Measurements from ENCODE around the gene GAB2.

DNA sequence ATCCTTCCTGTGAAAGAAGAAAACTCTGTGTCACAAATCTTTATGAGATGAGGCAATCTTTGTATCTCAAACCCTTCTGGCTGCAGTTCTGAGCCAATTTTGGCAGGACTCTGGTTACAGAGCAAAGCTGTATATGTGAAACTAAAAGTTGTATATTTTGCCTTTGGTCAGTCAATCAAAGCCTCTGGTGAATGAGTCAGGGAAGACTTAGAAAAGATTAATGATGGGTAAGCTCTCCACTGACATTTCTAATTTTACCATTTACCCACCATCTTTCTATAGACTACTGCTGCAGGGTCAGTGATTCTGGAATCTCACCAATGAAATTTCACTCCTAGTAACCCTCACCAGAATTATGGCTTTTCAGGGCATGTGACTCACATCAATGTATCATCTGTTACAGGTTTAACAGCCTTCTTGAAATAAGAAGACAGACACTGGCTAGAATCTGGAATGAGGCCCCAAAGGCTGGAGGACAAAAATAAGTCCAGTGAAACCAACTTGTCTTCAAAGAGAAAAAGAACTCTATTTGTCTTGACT, 185.6 kb downstream of the GAB2 start:
- TF ChIP-seq FOXJ3 (CRISPR knock-in tag; IDR thresholded peaks at IDR 0.05; ENCODE audit: borderline replicate concordance) (no peak), NFYB (CRISPR knock-in tag; IDR thresholded peaks at IDR 0.05) (no peak), HDAC2 (CRISPR knock-in tag; IDR thresholded peaks at IDR 0.05) (no peak), CENPT (CRISPR knock-in tag; IDR thresholded peaks at IDR 0.05; ENCODE audit: low read depth) (no peak)
